GM12891 (cell line): ENCODE measurements around the gene CDCP2.

Experiments
- POLR2A ChIP-seq: IDR thresholded peaks from 2 replicates; pipeline ENCODE4 v1.6.1; 2011; ENCODE audit warnings: low read depth, low read length, control low read depth
- POLR2AphosphoS5 ChIP-seq: IDR thresholded peaks from 2 replicates; pipeline ENCODE4 v1.6.1; 2011; ENCODE audit warnings: low read depth, low read length, control low read depth
- POU2F2 ChIP-seq: IDR thresholded peaks from 2 replicates; pipeline ENCODE4 v1.6.1; 2011; ENCODE audit warnings: low read depth, mild to moderate bottlenecking, control low read depth, low read length, moderate library complexity
- TAF1 ChIP-seq: IDR thresholded peaks from 2 replicates; pipeline ENCODE4 v1.6.1; 2011; ENCODE audit warnings: low read depth, low read length, control low read depth

DNA sequence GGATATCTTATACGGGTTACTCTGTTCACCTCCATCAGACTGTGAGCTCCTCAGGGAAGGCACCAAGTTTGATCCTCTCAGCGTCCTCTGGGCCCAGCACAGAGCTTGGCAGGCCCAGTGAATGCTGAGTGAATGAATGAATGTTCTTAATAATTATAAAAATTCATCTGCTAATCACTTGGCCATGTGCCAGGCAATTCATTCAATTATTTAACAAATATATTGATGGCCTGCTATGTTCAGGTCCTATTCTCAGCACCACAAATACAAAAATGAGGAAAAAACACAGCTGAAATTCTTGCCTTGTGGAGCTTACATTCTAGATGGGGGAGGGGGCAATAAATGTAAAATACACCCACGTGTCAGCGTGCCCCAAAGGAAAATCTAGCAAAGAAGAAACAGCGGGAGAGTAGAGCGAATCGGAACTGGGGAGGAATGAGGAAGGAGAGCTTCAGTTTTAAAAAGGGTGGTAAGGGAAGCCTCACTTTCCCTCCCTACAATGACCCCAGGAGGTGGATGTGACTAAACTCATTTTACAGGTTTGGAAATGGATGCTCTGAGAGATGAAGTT lies 15.8 kb downstream of the CDCP2 start:
- TF ChIP-seq POLR2A (no peak), TAF1 (no peak), POLR2AphosphoS5 (no peak), POU2F2 (no peak)
